GF-D8 (cell line): Measurements from ENCODE around the gene SH3YL1.

Experiments
- DNase-seq: peaks from one replicate; lab custom pipeline; 2025; lab: John Stamatoyannopoulos, UW

SH3YL1 gene, protein sequence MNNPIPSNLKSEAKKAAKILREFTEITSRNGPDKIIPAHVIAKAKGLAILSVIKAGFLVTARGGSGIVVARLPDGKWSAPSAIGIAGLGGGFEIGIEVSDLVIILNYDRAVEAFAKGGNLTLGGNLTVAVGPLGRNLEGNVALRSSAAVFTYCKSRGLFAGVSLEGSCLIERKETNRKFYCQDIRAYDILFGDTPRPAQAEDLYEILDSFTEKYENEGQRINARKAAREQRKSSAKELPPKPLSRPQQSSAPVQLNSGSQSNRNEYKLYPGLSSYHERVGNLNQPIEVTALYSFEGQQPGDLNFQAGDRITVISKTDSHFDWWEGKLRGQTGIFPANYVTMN

DNA sequence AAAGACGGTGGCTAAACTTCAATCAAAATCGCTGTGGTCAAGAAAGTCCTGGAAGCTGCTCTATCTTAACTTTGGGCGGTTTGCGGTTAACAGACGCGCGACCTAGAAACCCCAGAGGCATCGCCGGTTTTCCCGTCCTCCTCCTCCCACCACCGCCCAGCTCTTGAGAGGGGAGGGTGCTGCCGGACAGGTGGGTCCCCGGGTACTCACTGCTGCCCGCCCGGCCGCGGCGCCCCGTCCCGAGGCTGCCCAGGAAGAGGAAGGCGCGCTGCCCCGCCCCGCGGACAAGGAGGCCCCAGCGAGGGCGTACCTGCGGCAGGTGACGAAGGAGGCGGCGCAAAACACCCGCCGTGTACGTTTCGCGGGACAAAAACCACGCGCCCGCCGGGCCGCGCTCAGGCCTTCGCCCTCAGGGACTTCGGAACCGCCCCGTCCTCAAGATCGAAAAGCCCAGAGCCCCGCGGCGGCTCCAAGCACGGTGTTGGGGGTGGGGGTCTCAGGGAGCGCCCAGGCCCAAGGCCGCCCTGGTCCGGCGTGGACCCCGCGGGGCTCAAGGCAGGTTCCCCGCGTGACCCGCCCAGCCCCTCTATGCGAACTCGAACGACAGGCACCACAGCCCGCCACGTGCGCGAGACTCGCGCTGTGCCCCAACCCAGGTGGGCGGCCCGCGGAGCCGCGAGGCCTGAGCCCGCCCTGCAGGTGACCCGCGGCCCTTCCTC, at the start of gene SH3YL1:
SH3YL1 (minus strand) TSS at position 259 of the 719 bp plus-strand sequence; CDS start at position 211, 48 bp downstream.
- DNase-seq = no peak

DNA sequence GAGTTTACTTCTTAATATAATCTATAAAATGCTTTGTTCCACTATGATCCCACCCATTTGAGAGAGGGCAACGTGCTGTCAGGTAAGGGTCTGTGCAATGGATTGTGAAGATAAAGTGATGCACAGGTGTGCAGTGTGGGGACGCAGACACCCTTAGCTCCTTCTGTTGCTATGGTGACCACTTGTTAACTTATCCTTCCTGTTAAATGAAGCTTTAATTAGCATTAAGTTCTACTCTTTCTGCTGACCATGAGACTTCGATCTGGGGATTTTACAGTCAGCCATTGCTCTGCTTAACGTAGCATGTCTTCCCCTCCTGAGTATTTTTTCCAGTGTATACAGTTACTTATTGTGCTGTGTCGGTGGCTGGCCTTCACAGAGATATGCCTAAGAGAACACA, 47.2 kb upstream of the SH3YL1 start:
- DNase-seq = no peak

DNA sequence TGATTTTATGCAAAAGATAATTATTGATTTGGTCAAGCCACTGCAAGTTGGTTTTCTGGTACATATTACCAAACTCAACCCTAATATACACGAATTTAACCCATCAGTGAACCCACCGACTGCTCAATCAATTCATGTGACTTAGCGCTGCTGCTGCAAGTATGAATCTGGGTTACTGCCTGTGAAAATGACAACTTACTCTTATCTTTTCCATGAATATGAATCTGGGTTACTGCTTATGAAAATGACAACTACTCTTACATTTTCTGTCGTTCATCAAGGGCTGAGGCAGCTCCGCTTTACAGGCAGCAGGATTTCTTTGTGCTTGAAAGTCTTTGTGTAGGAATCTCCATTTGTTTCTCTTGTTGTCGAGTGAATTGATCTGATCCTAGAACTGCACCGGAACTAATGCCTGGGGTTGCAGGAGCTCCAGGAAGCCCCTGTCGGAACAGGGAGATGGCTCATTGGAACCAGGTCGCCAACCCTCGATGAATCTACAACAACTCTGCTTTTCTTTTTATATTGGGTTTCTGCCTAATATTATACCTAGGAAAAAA, 46.2 kb upstream of the SH3YL1 start:
- DNase-seq = no peak

- DNase-seq = no peak
Observed at GRCh38 chr2:309148-309953, 45.5 kb upstream of the SH3YL1 start.

GRCh38 chr2:305366-305765, 41.5 kb upstream of the SH3YL1 start:
- no peak for DNase-seq

GRCh38 chr2:296354-296753, 32.5 kb upstream of the SH3YL1 start:
- no peak for DNase-seq

DNA sequence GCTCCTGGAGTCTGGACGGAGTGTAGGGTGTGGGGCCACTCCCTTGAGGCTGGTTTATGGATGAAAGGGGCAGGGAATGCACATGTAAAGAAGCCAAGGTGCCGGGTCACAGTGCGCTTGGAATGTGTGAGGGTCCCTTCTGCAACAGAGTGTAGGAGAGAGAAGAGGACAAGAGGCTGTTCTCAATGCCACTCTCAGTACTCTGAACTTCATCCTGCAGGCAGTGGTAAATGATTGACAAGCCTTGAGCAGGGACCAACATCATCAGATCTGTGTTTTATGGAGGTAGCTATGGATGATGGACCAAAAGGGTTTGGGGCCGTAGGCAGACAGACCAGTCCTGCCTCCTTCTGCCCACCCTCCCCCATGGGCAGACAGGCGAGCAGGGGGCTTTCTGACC, 31.3 kb upstream of the SH3YL1 start:
- DNase-seq = no peak

GRCh38 chr2:290090-290722, 26.4 kb upstream of the SH3YL1 start:
- DNase-seq = no peak

GRCh38 chr2:289362-290089, 25.7 kb upstream of the SH3YL1 start:
- no peak for DNase-seq

- no peak for DNase-seq
Observed at GRCh38 chr2:288758-289361, 25.0 kb upstream of the SH3YL1 start.

GRCh38 chr2:287911-288757, 24.3 kb upstream of the SH3YL1 start, which contains the start of gene ALKAL2:
TSS of gene ALKAL2 (minus strand) at chr2:288091. CDS start at chr2:287835, 256 bp downstream.
- no peak for DNase-seq

DNA sequence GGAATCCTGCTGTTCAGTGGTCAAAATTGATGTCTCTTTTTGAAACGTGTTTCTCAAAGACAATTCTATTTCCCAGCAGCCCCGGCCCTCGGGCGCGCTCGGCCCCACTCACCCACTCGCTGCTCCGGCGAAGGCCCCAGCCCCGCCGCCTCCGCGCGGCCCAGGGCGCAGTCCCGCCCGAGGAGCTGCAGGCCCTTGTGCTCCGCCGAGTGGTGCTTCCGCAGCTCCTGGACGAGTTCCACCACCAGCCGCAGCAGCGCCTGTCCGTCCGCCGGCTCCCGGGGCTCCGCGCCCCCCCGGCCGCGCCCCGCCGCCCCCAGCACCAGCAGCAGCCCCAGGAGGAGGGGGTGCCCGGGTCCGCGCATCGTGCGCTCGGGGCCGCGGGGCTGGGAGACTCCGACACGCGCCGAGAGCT, 23.6 kb upstream of the SH3YL1 start:
- DNase-seq = no peak

- DNase-seq = no peak
Observed at GRCh38 chr2:286774-287392, 23.1 kb upstream of the SH3YL1 start.

DNA sequence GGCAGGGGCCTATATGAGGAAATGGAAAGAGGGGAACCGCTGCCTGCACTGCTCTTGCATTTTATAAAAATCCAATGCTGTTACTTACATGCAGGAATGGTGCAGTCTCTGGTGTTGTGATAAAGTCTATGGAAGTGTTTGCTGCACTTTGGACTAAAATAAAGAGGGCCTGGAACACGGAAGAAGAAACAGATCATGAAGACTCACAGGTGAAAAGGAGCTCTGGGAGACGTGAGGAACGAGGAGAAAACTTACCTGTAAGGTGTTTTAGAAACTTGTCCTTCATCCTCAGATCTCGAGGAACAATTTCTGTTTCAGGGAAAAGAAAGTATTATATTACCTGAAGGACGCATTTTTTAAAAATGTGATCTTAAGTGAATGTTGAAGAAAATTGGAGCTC, 22.2 kb upstream of the SH3YL1 start:
- DNase-seq = no peak

GRCh38 chr2:285531-285930, 21.7 kb upstream of the SH3YL1 start:
- no peak for DNase-seq

- DNase-seq = no peak
Observed at GRCh38 chr2:284896-285492, 21.2 kb upstream of the SH3YL1 start.

DNA sequence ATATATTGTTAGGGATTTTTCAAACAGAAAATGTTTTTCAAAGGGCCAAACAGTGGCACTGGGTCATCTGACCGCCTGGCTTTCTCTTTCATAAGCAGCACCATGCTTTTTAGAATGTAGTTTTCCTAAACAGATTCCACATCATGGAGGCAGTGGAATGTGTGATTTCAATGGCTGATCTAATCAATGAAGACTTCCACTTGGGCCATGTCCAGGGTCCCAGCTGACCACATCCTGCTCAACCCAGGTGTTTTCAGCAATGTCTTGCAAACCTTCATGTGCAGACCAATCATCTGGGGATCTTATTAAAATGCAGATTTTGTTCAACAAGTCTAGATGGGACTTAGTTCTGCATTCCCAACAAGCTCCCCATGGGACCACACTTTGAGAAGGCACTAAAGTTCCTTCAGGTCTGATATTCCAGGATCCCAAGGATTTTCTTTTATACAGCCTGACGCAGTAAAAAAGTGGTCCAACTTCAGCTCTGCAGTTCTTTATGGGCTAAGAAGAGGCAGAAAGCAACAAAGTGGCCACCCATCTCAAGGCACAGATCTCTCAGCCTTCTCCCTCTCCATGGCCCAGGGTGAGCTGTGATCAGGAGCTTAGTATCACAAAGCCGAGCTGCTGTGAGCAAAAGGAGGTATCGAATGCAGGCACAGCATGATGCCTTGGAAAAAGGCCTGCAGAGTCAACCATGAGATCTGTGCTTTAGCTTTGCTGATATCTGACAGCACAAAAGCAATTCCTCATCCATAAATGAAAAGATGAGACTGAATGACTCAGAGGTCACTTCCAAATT, 20.4 kb upstream of the SH3YL1 start:
- no peak for DNase-seq
